Loucy (cell line): Measurements from ENCODE around the gene ZNRF1.

ENCODE experiments used
- H2AFZ ChIP-seq: fragments of 200-600 bp; sonication (generic); 2 replicates; pipeline ENCODE4 v1.6.0; 2016; ENCODE audit warnings: antibody characterized with exemption, mild to moderate bottlenecking, low read length, moderate library complexity
- H3F3A ChIP-seq: fragments of 200-600 bp; 2 replicates; pipeline ENCODE4 v1.6.0; 2016; ENCODE audit warnings: antibody characterized with exemption, low read depth, mild to moderate bottlenecking
- H3K27me3 ChIP-seq: fragments of 200-600 bp; sonication (generic); 2 replicates; pipeline ENCODE4 v1.6.1; 2014; ENCODE audit warnings: low read length, mild to moderate bottlenecking; ENCODE audit not compliant: insufficient read depth, poor library complexity, severe bottlenecking
- H3K36me3 ChIP-seq: fragments of 200-600 bp; sonication (generic); 2 replicates; pipeline ENCODE4 v1.6.1; 2016; ENCODE audit warnings: low read length; ENCODE audit not compliant: insufficient read depth
- H3K4me1 ChIP-seq: fragments of 200-600 bp; sonication (generic); 2 replicates; pipeline ENCODE4 v1.5.1; 2014; ENCODE audit warnings: low read length, mild to moderate bottlenecking; ENCODE audit not compliant: insufficient read depth, poor library complexity, severe bottlenecking
- H3K4me2 ChIP-seq: fragments of 200-600 bp; sonication (generic); 2 replicates; pipeline ENCODE4 v1.6.0; 2014; ENCODE audit warnings: antibody characterized with exemption, low read length, low read depth, mild to moderate bottlenecking; ENCODE audit not compliant: poor library complexity, severe bottlenecking
- H3K4me3 ChIP-seq: fragments of 200-600 bp; sonication (generic); 2 replicates; pipeline ENCODE4 v1.5.1; 2014; ENCODE audit warnings: low read length, mild to moderate bottlenecking, mixed read lengths; ENCODE audit not compliant: poor library complexity, severe bottlenecking
- H3K79me2 ChIP-seq: fragments of 200-600 bp; sonication (generic); 2 replicates; pipeline ENCODE4 v1.6.1; 2014; ENCODE audit warnings: low read length; ENCODE audit not compliant: insufficient read depth
- H3K9ac ChIP-seq: fragments of 200-600 bp; sonication (generic); 2 replicates; pipeline ENCODE4 v1.6.0; 2014; ENCODE audit warnings: mild to moderate bottlenecking, low read depth, low read length, moderate library complexity; ENCODE audit not compliant: poor library complexity, severe bottlenecking
- H3K9me2 ChIP-seq: fragments of 200-600 bp; sonication (generic); replicated peaks from 2 replicates; pipeline ENCODE4 v1.6.1; 2016; ENCODE audit warnings: low read depth, low read length, mixed read lengths
- H3K9me3 ChIP-seq: fragments of 200-600 bp; sonication (generic); 2 replicates; pipeline ENCODE4 v1.6.1; 2014; ENCODE audit warnings: mild to moderate bottlenecking, antibody characterized with exemption, low read length, low read depth; ENCODE audit not compliant: insufficient read depth
- H4K20me1 ChIP-seq: fragments of 200-600 bp; sonication (generic); 2 replicates; pipeline ENCODE4 v1.6.0; 2014; ENCODE audit warnings: antibody characterized with exemption, low read length, mild to moderate bottlenecking; ENCODE audit not compliant: insufficient read depth, poor library complexity, severe bottlenecking
- CTCF ChIP-seq: fragments of 200-600 bp; sonication (generic); conservative IDR thresholded peaks from 2 replicates; pipeline ENCODE4 v1.5.1; 2014; ENCODE audit warnings: mild to moderate bottlenecking, antibody characterized with exemption, low read length
- EZH2phosphoT487 ChIP-seq: fragments of 200-600 bp; IDR thresholded peaks from 2 replicates; pipeline ENCODE4 v1.6.1; 2018; ENCODE audit warnings: antibody characterized with exemption, mild to moderate bottlenecking, moderate library complexity, borderline replicate concordance

ZNRF1 gene

GRCh38 chr16:74999609-75000480, 1.0 kb downstream of the ZNRF1 start:
- Histone ChIP-seq H3K4me3 (peak overlapping the region; percentile 100), H3F3A (no peaks in the 10 kb centered on the region), H4K20me1 (peaks cover 55% of the 10 kb centered on the region), H3K4me1 (peaks cover 26% of the 10 kb centered on the region), H3K9me2 (no peaks in the 10 kb centered on the region), H3K79me2 (peaks cover 58% of the 10 kb centered on the region), H3K36me3 (peaks cover 14% of the 10 kb centered on the region; the same call in 1 of the 2 replicates), H2AFZ (no peak overlapping the region), H3K27me3 (peaks cover 23% of the 10 kb centered on the region), H3K4me2 (peak overlapping the region; percentile 86), H3K9ac (peak overlapping the region; percentile 99), H3K9me3 (no peaks in the 10 kb centered on the region)
- TF ChIP-seq CTCF (no peak), EZH2phosphoT487 (no peak)

GRCh38 chr16:75000481-75001081, 1.8 kb downstream of the ZNRF1 start:
- Histone ChIP-seq H3K79me2 (peaks cover 65% of the 10 kb centered on the region), H2AFZ (no peak overlapping the region), H3K4me2 (peak overlapping the region; percentile 86), H3K9me2 (no peaks in the 10 kb centered on the region), H3K4me1 (peaks cover 34% of the 10 kb centered on the region), H3K9ac (peak overlapping the region; percentile 99), H3F3A (no peaks in the 10 kb centered on the region), H3K27me3 (peaks cover 23% of the 10 kb centered on the region), H3K36me3 (peaks cover 14% of the 10 kb centered on the region; the same call in 1 of the 2 replicates), H4K20me1 (peaks cover 62% of the 10 kb centered on the region), H3K9me3 (no peaks in the 10 kb centered on the region), H3K4me3 (peak overlapping the region; percentile 100)
- TF ChIP-seq EZH2phosphoT487: no peak
- TF ChIP-seq CTCF: 0 out of 2 replicates have a peak, but pooled peaks have one; percentile 14

- TF ChIP-seq EZH2phosphoT487: no peak
- no peak for TF ChIP-seq CTCF
- no peaks in the 10 kb centered on the region for H3K9me3 ChIP-seq
- peaks cover 23% of the 10 kb centered on the region for H3K27me3 ChIP-seq
- H3K4me2 ChIP-seq: peak overlapping the region; percentile 86
- no peak overlapping the region for H2AFZ ChIP-seq
- peak overlapping the region; percentile 100 for H3K4me3 ChIP-seq
- peaks cover 81% of the 10 kb centered on the region for H4K20me1 ChIP-seq
- H3K4me1 ChIP-seq: peaks cover 51% of the 10 kb centered on the region
- peaks cover 84% of the 10 kb centered on the region for H3K79me2 ChIP-seq
- no peaks in the 10 kb centered on the region for H3K9me2 ChIP-seq
- H3K9ac ChIP-seq: peak overlapping the region; percentile 99
- no peaks in the 10 kb centered on the region for H3F3A ChIP-seq
- H3K36me3 ChIP-seq: peaks cover 18% of the 10 kb centered on the region; the same call in 1 of the 2 replicates
Measured at GRCh38 chr16:75002474-75002873, 3.6 kb downstream of the ZNRF1 start.
